Hematopoietic multipotent progenitor cell treated with erythropoietin and hydrocortisone succinate and interleukin-3 and kit ligand, for 17 days (in vitro differentiated cells): ENCODE measurements around the gene PTN.
"Not testable (repeated sequence)": the region's sequence is repeated elsewhere in the genome, so short reads cannot be mapped to it uniquely, and the experiment has no call there.

Experiments
- DNase-seq: peaks from one replicate; pipeline ENCODE4 v3.0.0-alpha.2; 2015; ENCODE audit warnings: low spot score

Gene PTN

DNA sequence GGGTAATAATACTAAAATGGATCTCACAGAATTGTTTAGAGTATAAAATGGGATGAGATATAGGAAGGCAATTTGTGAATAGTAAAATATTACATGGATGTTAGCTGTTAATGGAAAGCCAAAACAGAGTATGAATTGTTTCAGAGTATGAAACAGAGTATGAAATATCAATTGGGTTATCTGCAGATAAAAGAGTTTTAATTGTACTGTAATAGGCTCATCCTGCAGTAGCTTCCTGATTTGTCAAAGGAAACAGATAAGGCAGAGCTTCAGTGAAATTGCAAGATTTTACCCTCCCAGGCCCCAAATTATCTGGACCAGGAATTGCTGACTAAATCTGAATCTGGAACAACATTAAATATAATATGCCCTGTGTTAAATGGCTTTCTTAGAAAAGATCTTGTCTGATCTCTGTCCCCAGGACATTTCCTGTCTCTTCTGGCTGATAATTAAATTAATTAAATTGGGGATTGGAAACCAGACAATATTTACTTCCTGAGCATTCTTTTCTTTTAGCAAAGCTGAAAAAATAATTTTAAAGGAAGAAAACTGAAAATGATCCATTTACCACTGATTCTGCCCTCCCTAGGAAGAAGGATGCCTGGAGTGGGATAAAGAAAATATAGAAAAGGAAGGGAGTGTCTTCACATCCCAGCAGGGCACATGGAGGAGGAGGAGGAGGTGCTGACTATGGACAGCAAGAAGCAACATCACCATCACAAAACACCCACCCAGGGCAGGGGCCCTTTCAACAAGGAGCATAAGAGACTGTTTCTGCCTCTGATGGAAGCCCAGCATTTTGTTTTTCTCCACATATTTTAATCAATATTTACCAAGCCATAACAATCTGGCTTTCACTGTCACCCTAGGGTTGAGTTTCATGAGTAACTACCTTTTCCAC, 18.5 kb downstream of the PTN start:
- DNase-seq, result no peak

GRCh38 chr7:137316648-137317353, 26.7 kb downstream of the PTN start:
- DNase-seq, result no peak

DNA sequence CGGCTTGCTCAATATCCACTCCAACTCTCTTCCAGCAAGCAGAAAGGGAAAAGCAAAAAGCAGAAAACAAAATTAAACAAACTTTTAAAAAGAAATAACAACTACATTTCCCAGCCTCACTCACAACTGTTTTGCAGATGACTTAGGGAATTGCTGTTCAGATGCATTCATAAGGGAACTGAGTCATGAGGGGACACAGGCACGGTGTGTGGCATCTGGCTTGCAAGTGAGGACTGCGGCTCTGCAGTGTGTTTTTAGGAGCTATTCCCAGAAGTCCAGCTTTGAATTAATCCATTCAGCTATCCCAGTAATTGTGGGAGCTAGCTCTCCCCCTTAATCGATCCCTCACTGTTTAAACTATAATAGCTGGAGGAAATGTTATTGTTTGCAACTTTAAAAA, 30.3 kb downstream of the PTN start:
- DNase-seq, result no peak

- DNase-seq, result no peak
Measured at GRCh38 chr7:137306748-137307147, 36.8 kb downstream of the PTN start.

- no peak for DNase-seq
Measured at GRCh38 chr7:137305901-137306621, 37.5 kb downstream of the PTN start.

DNA sequence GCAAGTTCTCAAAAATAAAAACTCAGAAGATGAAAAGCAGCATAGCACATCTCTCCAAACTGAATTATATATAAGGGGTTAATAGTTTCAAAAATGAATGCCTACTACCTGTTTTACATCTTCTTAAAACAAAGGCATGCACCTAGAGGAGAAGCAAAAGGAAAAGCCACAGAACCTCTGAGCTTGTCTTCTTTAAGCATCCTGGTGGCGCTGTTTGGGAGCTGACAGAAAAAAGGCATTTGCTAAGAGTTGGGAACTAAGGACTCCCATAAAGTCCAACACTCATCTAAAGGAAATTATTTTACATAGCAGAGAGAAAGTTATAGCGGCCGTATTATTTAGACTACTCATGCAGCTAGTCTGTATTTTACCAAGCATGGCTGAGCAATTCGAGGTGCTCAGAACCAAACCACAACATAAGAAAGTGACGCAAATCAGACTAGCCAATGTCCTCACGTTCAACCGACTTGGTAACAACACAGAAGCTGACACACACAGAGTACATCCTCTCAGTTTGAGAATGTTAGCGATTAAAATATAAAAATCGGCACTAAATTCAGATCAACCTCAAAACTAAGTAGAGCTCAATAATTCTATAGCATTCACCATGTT, 38.8 kb downstream of the PTN start:
- no peak for DNase-seq

DNA sequence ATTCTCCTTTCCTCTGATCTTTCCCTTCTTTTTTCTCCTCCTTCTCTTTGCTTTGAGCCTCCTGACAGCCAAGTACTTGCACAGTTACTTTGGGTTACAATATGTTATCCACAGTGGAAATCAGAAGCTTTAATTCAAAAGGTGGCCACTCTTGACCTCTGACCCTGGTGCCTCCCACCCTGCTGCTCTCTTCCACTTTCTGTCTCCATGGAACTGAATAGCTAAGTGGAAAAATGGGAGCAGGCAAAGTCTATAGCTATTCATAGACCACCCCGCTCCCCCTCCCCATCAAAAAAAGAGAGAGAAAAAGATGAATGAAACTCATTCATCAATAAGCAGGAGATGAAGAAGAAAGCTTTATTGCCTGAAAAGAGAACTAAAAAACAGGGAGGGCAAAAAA, 39.4 kb downstream of the PTN start:
- DNase-seq, result no peak

DNA sequence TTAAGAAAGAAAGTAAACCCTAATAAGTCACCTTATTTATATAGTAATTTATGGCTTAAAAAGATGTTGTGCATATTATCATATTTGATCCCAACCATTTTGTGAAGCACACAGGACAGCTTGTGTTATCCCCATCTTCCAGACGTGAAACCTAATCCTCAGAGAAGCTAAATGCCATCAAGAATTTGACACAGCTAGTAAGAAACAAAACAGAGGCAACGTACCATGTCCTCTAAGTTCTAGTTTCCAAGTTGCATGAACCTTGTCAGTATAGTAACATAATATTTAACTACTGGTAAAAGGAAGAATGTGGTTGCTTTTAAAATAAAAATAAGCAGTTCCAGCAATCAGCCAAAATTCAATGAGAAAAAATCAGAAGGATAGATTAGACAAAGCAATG, 41.5 kb downstream of the PTN start:
- no peak for DNase-seq

DNA sequence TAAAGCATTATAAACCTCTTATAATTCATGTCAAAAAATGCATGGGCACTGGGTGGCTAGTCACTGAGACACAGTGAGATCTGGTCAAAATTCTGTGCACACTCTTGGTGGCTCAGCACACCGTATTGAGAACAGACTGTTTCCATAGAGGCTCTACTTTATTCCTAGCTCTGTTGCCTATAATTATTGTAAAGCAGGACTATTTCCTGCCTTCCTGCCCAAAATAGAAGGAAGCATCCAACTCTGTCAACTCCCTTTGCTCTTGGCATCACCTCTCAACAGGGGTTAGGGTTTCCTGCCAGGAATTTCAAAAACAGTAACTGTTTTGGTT, 45.1 kb downstream of the PTN start:
- DNase-seq, result no peak

- no peak for DNase-seq
Measured at GRCh38 chr7:137297551-137298463, 45.7 kb downstream of the PTN start.

DNA sequence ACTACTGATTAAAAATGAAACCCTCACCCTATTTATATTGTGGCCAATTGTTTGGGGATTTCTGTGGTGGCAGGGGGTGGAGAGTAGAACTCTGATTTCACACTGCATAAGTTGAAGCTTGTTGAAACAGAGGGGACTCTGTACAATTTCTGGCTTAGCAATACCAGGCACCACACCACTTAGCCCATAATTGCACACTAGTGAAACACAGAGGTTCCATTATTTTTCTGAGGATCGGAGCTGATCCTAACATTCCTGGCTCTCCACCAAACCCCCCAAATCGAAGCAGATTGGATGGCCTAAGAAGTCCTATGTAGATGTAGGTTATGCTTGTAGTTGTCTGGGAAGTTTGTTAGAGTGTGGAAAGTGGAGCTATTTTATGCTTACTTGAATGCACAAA, 47.0 kb downstream of the PTN start:
- DNase-seq, result no peak

DNA sequence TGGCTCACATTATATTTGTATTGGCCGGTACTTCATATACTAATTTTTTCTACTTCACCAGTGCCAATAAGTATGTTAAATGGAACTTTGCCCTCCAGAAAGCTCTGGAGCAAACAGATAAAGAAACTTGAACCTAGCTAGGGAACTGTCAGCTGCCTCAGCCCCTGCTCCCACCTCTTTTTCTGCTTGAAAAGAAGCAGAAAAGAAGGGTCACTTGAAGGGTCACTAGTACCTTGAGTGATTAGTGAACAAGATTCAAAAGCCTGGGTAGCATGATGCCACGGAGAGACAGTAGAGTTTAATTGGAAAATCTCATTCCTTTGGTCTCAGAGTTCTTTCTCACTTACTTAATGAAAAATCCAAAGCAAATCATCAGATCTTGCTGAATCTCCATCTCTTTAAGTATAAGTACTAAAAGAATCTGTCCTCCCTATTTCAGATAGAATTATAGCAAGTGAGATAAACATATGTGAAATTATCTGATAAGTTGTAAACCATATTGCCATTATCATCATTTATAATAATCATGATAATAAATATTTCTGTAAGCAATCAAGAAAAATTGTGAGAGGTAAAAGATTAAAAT, 47.7 kb downstream of the PTN start:
- no peak for DNase-seq

- DNase-seq, result no peak
Measured at GRCh38 chr7:137289101-137289500, 54.4 kb downstream of the PTN start.

DNA sequence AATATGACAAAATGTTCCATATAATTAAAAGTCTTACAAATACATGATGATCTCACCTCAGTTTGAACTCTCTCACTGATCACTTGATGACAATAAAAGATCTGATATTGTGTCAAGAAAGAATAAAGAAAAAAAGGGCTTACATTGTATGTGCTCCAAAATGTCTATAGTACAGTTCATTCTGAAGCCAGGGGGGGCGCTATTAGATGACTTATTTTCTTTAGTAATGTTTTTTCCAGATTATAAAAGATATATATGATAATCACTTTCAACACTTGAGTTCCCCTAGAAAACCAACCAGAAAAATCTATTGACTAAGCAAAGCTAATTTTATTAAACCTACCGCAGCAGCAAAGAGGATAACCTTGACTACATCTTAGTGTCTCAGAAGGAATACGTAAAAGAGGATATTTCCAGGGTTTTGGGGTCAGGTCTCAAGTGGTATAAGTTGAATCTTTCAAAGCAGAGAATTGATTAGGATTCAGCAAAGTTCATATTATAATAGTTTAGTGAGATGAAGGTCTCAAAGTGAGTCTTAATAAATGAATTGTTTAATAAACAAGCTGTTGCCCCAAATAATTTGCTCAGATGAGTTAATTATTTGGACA, 55.8 kb downstream of the PTN start:
- no peak for DNase-seq

- DNase-seq, result no peak
Measured at GRCh38 chr7:137283153-137283552, 60.4 kb downstream of the PTN start.

DNA sequence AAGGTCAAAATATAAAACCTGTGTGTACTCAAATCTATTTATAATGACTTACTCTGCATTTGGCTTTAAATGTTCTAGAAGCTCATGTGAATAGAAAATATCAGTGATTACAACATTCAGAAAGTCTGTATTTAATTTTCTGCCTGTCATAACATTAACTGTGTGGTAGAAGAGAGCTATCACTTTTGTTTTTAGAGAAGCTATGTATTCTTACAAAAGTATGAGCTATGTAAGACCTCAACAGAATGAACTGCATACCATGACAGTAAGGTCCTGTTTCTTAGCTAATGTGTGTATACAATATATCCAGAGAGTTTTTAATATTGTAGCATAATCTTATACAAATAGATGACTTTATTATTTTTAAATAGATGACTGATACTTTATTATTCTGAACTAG, 61.5 kb downstream of the PTN start:
- no peak for DNase-seq

DNA sequence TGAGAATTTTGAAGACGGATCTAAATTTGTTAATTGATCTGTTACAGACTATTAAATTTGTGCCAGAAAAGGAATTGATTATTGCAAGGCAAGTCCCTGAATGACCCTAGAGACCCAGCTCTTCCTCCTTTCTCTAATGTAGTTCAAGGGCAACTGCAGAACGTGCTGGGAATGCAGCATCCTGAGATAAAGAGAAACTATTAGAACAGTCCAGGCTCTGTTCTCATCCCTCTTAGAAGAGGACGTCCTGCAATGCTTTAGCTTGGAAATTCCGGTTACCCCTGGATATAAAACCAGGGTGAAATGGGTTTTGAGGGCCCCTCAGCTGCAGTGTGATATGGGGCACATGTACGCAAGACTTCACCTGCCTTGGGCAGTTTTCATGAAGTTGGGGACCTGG, 67.3 kb downstream of the PTN start:
- no peak for DNase-seq

DNA sequence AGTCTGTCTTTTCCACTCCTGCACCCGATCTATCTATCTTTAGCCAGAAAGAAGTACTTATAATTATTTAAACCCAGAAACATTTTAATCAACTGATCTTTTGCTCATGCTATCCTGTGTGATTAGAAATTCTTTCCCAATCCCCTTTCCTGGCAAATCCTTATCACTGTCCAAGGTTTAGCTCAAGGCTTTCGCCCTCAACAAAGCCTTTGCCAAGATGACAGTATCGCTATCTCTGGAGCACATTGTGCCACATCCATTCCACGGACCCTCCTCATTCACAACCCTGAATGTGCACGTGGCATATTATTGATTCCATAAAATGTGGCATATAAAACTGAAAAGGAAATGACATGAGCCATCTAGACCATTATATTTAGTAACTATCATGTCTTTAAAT, 71.3 kb downstream of the PTN start:
- no peak for DNase-seq

GRCh38 chr7:137269240-137269639, 74.3 kb downstream of the PTN start:
- DNase-seq, result no peak

GRCh38 chr7:137268001-137268865, 75.3 kb downstream of the PTN start:
- DNase-seq, result not testable (repeated sequence)
